Stimulated activated CD8-positive, alpha-beta memory T cell treated with anti-CD3 and anti-CD28 coated beads, Interleukin-7, amount 100 ng/mL, for 4 hours (primary cell): Measurements from ENCODE around the gene KANTR.
"Not testable (repeated sequence)": the region's sequence is repeated elsewhere in the genome, so short reads cannot be mapped to it uniquely, and the experiment has no call there.

Experiments used
- DNase-seq, 2 donors: peaks; one replicate each; pipeline ENCODE4 v3.0.0-alpha.2; 2020; ENCODE audit warnings: low read depth in 2 of 2

KANTR gene

DNA sequence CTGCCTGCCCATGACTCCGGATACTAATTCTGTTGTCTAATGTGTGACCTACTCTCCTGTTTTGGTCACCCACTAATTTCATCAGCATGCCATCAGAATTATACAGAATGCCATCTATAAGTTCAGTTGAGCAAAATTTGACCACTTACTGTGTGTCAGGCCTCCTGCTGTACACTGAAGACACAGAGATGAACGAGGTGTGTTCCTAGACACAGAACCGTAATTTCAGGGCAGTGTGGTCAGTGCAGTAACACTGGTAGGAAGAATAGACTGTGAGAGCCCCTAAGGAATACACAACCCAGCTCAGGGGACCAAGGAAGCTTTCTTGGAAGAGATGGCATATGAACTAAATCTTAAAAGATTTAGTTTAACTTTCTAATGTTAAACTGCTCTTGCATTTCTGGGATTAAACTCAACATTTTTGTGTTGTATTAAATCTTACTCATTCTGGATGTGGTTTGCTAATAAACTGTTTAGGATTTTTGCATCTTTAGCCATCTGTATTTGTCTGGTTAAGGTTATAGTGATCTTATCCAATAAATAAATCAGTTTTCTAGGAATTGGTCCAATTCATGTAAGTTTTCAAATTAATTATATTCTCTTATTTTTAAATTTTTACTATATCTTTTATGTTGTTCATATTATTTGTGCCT lies 34.3 kb downstream of the KANTR start:
- no peak for DNase-seq

DNA sequence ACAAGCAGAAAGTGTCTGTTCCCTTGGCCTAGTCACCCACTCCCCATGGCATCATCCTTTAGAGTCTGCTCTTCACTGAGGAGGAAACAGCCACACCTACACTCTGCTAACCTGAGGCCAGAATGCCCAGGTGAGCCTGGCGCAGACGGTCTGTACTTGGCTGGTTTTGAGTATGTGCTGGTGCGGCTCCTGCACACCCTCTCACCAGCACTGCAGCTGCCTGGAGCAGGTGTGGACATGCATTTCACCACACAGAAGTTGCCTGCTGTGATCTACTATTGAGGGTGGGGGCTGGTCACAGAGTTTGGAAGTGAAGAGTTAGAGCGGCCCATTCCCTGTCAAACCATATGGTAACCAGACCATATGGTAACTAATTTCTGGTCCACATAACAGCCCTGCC lies 39.5 kb downstream of the KANTR start:
- no peak for DNase-seq

DNA sequence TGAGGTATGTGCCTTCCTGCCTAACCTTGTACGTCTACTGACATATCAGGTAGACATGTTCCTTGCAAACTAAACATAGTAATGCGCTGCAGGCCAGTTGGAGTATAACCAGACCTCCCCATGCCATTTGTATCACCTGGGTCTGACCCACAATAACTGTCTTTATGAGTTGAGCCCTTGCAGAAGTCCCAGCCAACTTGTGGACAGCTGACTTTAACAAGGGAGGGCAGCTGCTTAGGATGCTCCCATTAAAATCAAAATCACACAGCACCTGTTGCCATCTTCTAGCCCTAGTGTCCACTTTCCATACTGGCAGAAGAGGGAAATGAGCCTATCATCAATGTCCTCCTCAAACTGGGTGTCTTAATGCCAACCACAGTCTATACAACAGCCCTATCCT lies 41.6 kb downstream of the KANTR start:
- DNase-seq = no peak

GRCh38 chrX:53153581-53153980 lies 59.6 kb downstream of the KANTR start:
- no peak for DNase-seq

DNA sequence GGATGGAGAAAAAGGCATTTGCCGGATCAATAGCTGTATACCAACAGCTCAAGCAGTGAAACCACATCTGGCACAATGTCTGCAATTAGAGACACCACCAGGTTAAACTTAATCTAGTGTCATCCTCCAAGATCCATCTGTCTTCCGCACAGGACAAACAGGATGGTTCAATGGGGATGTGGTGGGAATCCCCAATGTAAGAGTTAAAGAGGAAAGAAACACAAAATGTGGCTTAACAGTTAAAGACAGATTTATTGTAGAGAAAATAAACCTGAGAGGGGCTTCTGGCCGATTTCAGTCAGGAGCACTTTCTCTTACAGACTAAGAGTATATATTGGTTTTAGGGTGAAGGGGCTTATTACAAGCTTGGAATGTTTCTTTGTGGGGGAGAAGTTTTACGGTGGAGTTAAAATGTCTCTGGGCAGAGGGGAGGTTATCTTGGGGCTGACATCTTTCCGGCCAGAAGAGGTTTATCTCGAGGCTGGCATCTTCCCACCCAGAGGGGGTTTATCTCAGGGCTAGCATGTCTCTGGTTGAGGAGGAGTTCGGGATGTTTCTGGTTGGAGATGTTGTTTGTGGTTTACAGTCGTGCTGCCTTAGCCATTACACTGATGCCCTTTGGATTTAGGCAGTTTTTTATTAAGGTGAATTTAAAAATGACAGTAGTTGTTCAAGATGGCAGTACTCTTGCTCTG lies 61.7 kb downstream of the KANTR start:
- DNase-seq = no peak

GRCh38 chrX:53156207-53156596 lies 62.3 kb downstream of the KANTR start:
- no peak for DNase-seq

- no peak for DNase-seq
Measured at GRCh38 chrX:53159184-53159583, 65.2 kb downstream of the KANTR start.

DNA sequence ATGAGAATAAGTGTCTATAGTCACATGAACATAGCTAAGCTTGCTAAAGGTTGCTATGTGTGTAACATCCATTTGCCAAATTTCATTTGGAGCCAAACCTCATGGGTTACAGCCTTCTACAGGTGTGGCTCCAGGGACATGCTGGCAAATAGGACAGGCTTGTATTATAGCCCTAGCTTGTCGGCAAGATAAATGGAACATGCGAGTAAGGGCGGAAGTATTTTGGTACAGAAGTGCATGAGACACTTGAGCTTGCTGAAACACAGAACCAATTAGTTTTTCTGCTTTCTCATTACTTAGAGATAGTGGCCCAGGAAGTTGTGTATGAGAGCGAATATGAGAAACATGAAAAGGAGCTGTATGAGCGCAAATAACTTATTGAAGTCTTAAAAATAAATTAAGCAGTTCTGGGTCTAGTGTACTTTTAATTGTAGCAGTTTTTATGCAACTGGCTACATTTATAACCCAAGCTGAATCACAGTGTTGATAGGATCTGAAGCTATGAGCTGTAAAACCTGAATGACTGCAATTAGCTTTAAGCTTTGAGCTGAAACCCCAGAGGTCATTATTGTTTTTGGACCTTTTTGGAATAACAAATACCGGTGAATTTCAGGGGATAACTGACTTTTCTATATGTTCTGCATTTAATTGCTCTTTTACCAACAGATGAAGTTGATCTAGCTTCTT lies 66.5 kb downstream of the KANTR start:
- DNase-seq = no peak

DNA sequence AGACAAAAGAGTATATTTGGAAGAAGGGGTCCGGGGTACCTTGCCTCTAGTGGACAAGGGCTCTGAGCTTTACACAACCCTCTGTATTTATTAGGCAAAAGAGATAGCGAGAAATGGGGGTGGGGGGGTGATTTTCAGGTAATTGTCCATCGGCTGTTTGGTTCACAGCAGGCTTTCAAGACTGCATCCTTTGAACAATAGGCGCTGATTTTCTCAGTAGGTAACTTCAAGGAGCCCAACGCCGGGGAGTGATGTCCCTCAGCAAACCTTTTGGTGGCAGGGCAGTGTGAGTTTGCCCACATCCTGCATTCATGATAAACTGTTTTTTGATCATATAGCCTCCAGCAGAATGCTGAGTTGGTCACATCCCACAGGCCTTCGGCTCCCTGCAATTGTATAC lies 69.5 kb downstream of the KANTR start:
- no peak for DNase-seq

DNA sequence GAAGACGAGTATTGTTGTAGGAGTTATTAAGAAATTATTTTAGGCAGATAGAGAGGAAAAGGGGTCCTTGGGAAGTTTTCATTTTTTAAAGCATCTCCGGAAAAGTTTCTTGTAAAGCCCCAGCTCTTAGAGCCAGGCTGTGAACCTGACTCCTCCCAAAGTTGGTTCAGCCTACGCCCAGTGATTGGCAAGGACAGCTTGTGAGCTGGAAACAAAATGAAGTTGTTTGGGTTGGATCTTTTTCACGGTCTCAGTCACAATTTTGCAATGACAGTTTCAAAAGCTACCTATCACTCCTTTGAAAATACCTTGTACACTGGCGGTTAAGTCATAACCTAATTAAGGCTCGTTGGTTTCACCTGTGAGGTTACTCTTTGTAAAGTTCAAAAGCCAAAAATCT lies 70.6 kb downstream of the KANTR start:
- DNase-seq = not testable (repeated sequence)

- no peak for DNase-seq
Measured at GRCh38 chrX:53166103-53166502, 72.2 kb downstream of the KANTR start.

- DNase-seq = no peak
Measured at GRCh38 chrX:53171356-53171755, 77.4 kb downstream of the KANTR start.
